Upper lobe of left lung (tissue), 4 donors: ENCODE data around the gene FAM227B.
A peak's percentile ranks its signal among the peaks of the same experiment; 100 is the strongest.

Source experiments
- EP300 ChIP-seq, 4 donors: sonication (generic); formaldehyde crosslinking; IDR thresholded peaks; one replicate each; pipeline ENCODE4 v1.5.1; 2017; ENCODE audit warnings: antibody characterized with exemption in 4 of 4, control low read depth in 2 of 4
- POLR2A ChIP-seq, 4 donors: fragments of 450-650 bp; IDR thresholded peaks; one replicate each; pipeline ENCODE4 v1.5.1; 2016 to 2017; ENCODE audit warnings: antibody characterized with exemption in 4 of 4, mild to moderate bottlenecking in 2 of 4
- POLR2AphosphoS5 ChIP-seq, 2 donors: sonication (generic); formaldehyde crosslinking; IDR thresholded peaks; one replicate each; pipeline ENCODE4 v1.5.1; 2017; ENCODE audit warnings: antibody characterized with exemption in 2 of 2
- TF ChIP-seq, protein P1 (sequence below), 6 experiments: fragments of 450-650 bp in 4 of 6; fragments of 200-600 bp in 2 of 6; sonication (generic) in 2 of 6; IDR thresholded peaks; one replicate each; pipeline ENCODE4 v1.5.1; 2016 to 2019; ENCODE audit warnings: antibody characterized with exemption in 6 of 6

DNA sequence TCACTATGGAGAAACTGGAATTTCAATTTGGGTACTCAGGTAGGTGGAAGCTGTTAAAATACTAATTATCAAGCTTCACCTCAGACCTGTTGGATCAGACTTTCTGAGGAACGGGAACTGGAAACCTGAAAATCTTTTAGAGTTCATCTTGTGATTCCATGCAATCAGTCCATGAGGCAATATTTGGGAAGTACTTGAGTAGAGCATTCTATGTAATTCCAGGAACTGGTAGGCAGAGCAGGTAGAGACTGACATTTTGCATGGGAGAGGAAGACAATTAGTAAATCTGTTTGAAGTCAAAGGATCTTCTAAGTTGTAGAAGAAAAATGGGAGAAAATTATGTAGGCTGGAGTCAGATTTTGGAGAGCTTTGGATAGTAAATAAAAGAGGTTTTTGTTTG lies 154.5 kb downstream of the FAM227B start:
- TF ChIP-seq, protein P1, sequence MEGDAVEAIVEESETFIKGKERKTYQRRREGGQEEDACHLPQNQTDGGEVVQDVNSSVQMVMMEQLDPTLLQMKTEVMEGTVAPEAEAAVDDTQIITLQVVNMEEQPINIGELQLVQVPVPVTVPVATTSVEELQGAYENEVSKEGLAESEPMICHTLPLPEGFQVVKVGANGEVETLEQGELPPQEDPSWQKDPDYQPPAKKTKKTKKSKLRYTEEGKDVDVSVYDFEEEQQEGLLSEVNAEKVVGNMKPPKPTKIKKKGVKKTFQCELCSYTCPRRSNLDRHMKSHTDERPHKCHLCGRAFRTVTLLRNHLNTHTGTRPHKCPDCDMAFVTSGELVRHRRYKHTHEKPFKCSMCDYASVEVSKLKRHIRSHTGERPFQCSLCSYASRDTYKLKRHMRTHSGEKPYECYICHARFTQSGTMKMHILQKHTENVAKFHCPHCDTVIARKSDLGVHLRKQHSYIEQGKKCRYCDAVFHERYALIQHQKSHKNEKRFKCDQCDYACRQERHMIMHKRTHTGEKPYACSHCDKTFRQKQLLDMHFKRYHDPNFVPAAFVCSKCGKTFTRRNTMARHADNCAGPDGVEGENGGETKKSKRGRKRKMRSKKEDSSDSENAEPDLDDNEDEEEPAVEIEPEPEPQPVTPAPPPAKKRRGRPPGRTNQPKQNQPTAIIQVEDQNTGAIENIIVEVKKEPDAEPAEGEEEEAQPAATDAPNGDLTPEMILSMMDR (IDR thresholded peaks at IDR 0.05), result no peak
- TF ChIP-seq EP300 (IDR thresholded peaks at IDR 0.05) (peak in 1 of 4 donors; percentile 85), POLR2A (IDR thresholded peaks at IDR 0.05) (no peak), POLR2AphosphoS5 (IDR thresholded peaks at IDR 0.05) (peak in 1 of 2 donors; percentile 31)
